NCI-H2227 (cell line): ENCODE measurements around the gene SS18L1.
A peak's percentile ranks its signal among the peaks of the same experiment; 100 is the strongest.

ENCODE experiments used
- DNase-seq: peaks from one replicate; lab custom pipeline; 2025; ENCODE audit not compliant: unreplicated experiment; lab: John Stamatoyannopoulos, UW

SS18L1 gene

GRCh38 chr20:62151835-62152364 is 8.3 kb downstream of the SS18L1 start:
- DNase-seq: no peak

- DNase-seq: no peak
These were observed 12.1 kb downstream of the SS18L1 start for GRCh38 chr20:62155428-62156253.

DNA sequence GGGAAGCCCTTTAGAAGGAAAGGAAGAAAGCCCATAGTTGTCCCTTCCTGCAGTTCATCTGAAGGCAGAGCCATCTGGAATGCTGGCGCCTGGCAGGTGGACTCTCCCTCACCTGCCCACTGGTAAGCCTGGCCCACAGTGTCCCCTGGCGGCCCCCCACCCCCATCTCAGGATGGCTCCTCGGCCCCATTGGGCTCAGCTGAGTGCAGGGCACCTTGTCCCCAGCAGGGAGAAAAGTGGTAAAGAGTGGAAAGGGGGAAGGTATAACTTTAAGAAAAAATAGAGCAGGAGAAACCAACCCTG is 12.6 kb downstream of the SS18L1 start:
- no peak for DNase-seq

GRCh38 chr20:62156592-62157386 is 13.2 kb downstream of the SS18L1 start:
- peak; percentile 65 for DNase-seq

DNA sequence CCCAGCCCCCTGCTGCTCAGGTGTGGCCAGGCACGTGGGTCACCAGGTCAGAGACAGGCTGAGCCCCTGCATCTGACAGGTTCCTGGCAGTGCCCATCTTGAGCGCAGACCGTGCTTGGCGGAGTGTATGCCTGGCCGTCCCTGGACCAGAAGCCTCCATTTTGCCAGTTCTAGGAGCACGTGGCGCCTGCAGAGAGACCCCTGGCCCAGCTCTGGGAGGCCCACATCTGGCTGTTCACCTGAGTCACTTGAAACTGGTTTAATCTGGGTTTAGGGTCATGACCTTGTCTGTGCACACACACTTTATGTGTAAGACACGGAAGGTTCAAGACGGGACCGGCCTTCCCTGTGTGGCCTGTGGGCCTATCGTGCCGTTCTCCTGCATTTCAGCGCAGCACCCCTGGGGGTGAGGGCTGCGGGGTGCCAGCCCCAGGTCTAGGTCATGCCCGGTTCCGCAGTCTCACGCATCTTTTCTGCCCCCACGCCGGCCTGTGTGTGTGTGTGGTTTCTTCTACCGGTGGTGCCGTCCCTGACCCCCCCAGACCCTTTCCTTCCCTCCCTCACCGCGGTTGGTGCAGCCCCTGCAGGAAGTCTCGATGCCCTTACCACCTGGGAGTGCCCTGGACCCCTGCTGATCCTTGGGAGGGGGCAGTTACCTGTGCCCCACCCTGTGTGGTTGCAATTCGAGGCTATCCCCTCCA is 14.0 kb downstream of the SS18L1 start:
- no peak for DNase-seq

- no peak for DNase-seq
These were observed 14.5 kb downstream of the SS18L1 start for GRCh38 chr20:62158088-62158400.

DNA sequence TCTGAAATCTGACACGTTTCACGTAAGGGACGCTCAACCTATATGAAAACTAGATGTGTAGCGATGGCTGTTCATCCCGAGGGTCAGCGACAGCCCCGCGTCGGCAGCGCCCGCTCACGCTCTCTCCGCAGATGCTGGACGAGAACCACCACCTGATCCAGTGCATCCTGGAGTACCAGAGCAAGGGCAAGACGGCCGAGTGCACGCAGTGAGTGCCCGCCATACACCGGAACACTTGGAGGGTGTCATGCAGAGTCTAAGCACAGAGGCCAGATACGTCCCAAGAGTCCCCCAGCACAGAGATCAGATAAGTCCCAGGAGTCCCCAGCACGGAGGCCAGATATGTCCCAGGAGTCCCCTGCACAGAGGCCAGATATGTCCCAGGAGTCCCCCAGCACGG is 15.0 kb downstream of the SS18L1 start:
- DNase-seq: no peak

DNA sequence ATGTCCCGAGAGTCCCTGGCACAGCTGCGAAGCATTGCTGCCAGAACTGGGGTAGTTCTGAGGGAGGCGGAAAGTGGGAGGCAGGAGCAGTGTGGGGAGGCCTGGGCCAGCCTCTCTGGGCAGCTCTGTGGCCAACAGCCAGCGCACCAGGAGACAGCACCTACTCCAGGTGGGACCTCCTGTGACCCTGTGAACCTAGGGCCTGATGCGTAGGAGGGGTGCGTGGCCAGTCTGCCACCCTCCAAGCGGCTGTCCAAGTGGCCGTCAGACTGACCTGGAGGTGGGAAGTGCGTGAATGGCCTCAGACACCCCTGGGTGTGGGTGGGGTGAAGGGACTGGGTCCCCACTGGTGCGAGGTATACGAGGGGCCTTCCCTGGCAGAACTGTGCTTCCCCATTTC is 15.5 kb downstream of the SS18L1 start:
- no peak for DNase-seq

DNA sequence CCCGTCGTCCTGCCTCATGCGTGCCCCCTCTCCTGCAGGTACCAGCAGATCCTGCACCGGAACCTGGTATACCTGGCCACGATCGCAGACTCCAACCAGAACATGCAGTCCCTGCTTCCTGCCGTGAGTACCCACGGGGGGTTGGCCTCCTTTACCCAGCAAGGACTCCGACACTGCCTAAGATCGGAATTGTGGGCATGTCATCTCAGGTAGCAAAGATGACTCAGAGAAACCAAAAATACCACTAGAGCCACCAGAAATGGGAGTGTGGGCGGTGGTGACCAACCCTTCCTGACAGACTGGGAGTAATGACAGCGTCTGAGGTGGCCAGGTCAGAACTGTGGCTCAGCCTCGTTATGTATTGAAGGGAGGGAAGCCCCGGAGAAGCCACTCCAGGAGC is 16.3 kb downstream of the SS18L1 start:
- DNase-seq: no peak

- DNase-seq: no peak
These were observed 16.7 kb downstream of the SS18L1 start for GRCh38 chr20:62160253-62160652.

GRCh38 chr20:62160876-62161275 is 17.3 kb downstream of the SS18L1 start:
- DNase-seq: no peak

- DNase-seq: no peak
These were observed 17.8 kb downstream of the SS18L1 start for GRCh38 chr20:62161347-62161746.

DNA sequence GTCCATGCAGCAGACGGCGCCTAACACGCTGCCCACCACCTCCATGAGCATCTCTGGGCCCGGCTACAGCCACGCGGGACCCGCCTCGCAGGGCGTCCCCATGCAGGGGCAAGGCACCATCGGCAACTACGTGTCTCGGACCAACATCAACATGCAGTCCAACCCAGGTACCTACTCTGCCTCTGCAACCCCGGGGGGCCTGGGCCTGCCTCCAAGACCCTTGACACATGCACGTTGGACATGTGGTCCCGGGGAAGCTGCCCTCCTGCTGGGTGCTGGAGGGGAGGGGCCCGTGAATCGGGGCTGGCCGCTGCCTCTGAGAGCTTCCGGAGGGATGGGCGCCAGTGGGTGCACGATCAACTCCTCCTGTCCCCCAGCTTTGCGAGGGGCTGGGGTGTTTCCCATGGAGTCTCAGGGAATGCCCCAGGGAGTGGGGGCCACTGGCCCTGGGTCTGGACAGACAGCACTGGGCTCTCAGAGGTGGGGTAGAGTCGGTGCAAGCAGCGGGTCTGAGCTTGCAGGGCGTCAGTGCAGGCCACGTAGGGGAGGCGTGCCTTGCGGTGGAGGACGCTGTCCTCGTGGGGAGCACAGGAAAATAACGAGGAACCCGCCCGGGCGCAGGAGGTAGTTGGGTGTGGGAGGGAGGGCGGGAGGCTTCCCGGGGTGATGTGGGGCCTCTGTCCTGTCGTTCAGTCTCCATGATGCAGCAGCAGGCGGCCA is 19.4 kb downstream of the SS18L1 start:
- no peak for DNase-seq

- no peak for DNase-seq
These were observed 19.9 kb downstream of the SS18L1 start for GRCh38 chr20:62163485-62163865.

DNA sequence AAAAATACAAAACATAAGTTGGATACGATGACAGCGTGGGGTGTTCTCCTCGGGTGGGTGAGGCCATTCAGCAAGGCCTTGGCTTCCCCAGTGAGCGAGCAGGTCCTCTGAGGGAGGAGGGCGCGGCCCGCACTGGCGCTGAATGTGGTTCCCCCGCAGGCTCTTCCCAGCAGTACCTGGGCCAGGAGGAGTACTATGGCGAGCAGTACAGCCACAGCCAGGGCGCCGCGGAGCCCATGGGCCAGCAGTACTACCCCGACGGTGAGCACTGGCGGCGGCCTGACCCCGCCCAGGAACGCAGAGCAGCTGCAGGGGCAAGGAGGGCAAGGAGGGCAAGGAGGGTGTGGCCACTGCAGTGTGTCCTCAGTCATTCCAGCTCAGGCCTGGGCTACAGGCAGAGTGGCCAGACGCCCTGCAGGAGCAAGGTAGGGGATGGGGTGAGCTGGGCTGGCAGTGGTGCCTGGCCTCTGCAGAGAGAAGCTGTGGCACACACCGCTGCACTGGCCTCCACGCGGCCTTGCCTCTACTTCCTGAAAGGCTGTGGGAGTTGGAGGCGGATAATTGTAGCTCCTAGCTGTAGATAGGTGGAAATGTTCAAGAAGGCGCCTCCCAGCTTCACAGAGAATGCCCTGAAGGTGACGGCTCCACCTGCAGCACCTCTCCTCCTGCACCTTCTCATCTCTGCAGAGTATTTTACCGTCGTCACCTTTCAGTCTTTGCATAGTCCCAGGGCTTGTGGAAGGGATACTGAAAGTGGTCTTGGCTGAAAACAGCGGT is 20.6 kb downstream of the SS18L1 start:
- DNase-seq: no peak

GRCh38 chr20:62164879-62165761 is 21.6 kb downstream of the SS18L1 start:
- no peak for DNase-seq

DNA sequence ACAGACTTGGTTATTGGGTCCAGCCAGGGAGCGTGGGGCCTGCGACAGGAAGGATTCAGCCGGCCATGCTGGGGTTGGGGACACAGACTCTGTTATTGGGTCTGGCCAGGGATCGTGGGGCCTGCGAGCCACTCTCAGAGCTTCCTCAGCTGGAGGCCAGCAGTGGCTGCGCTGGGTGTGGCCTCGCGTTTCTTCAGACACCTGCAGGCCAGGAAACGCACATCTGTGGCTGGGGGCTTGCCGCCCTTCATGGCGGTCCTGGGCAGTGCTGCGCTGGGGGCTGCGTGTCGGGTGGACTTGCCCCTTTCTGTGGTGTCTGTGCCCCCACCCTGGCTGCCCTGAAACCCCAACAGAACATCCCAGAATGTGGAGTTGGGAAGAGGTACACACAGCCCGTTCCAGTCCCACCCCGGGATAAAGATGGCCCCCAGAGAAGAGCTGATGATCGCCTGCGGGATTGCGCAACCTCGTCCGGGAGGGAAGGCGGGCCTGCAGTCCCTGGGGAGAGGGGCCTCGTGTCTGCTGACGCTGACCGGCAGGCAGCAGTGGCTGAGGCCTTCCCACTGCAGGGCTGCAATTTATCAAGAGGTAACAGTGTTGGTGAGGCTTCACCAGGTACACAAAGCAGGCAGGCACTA is 22.3 kb downstream of the SS18L1 start:
- DNase-seq: no peak

- no peak for DNase-seq
These were observed 23.9 kb downstream of the SS18L1 start for GRCh38 chr20:62167474-62167873.

- DNase-seq: no peak
These were observed 24.5 kb downstream of the SS18L1 start for GRCh38 chr20:62168061-62168460.
